GM19467 (cell line): ENCODE results near the gene ATG101.

ENCODE experiments used
- ATAC-seq: cut with Tn5 transposase; IDR thresholded peaks from one replicate; pipeline ENCODE4 v1.9.1; 2021; ENCODE audit warnings: mild to moderate bottlenecking, moderate library complexity; ENCODE audit not compliant: unreplicated experiment

The ATG101 gene

GRCh38 chr12:52076811-52077210 lies 7.0 kb downstream of the ATG101 start:
- ATAC-seq, result no peak

- no peak for ATAC-seq
These were observed 8.5 kb downstream of the ATG101 start for GRCh38 chr12:52078276-52078675.

DNA sequence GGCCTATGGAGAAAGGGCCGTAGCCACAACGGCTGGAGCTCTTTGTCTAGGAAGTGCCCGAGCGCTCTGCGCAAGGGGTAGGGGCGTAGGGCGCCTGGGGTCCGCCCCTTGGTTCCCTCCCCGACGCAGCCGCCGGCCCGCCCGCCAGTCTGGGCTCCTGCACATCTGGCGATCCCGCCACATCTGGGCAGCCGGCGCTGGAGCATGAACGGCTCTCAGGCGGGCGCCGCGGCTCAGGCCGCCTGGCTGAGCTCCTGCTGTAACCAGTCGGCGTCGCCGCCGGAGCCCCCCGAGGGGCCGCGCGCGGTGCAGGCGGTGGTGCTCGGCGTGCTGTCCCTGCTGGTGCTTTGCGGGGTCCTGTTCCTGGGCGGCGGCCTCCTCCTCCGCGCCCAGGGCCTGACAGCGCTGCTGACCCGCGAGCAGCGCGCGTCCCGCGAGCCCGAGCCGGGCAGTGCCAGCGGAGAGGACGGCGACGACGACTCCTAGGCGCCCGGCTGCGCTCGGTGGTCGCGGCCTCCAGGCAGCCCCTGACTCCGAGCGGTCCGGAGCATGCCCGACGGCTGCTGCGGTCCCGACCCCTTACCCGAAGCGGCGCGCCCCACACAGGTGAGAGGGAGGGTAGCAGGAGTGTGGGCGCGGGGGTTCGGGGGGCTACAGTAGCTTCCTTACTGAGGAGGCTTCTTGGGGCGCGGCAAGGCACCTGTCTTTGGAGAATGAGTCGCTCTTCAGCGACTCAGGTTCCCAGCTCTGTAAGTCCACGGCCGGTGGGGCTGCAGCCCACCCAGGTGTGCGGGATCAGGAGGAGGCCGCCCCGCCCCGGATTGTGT lies 10.0 kb downstream of the ATG101 start, which contains the start of gene SMIM41:
Gene SMIM41 (plus strand): TSS at position 129 of the 827 bp plus-strand sequence. CDS start 76 bp downstream, at position 205.
- no peak for ATAC-seq

- no peak for ATAC-seq
These were observed 10.8 kb downstream of the ATG101 start for GRCh38 chr12:52080403-52081251.

GRCh38 chr12:52081263-52081733 lies 11.5 kb downstream of the ATG101 start:
- no peak for ATAC-seq

GRCh38 chr12:52082026-52082668 lies 12.4 kb downstream of the ATG101 start:
- no peak for ATAC-seq

DNA sequence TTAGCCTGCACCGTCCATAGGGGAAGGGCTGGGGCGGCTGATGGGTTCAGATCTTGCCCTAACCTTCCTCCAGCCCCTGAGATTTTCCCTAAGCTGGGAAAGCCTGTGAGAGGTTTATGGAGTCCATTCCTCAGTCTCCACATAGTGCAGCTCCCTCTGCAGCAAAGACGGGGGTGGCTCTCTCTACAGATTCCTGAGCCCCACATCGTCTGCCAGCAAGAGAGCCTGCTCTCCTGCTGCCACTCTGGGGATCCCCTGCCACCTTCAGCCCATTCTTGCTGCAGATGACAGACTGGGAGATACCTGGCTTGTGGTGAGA lies 12.8 kb downstream of the ATG101 start:
- no peak for ATAC-seq

- no peak for ATAC-seq
These were observed 13.3 kb downstream of the ATG101 start for GRCh38 chr12:52082988-52083637.

DNA sequence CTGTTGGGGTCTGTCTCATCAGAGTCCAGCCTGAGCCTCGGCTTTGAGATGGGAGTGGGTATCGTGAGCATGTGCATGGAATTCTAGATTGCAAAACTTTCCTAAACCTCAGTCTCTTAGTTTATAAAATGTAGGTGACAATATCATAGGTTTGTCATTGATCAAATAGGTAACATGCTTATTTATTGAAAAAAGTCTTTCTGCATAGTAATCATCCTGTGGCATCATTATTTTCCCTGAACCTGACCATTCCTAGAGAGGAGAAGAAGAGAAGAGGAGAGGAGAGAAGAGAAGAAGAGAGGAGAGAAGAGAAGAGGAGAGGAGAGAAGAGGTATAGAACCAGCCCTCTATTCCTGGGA lies 13.8 kb downstream of the ATG101 start:
- no peak for ATAC-seq

GRCh38 chr12:52084491-52085231 lies 14.9 kb downstream of the ATG101 start:
- ATAC-seq, result no peak

DNA sequence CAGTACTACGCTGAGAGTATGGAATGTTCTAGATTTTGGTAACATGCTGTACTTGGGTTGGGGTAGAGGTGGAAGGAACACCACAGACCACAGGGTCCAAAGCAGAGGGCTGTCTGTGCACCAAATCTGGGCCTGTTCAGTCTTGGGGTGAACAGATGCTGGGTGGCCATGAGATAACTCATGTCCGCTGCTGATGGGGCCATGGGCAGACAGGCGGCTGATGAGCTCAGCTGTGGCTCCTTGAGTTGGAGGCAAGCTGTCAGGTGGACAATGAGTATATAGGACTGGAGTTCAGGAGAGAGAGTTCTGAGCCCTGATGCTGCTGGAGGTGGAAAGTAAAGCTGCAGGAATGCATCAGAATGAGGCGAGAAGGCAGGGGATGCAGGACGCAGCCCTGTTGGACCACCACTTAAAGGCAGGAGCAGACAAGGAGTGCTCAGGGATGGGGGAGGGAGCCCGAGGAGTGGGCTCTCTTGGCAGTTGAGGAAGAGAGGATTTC lies 16.0 kb downstream of the ATG101 start:
- ATAC-seq, result no peak

DNA sequence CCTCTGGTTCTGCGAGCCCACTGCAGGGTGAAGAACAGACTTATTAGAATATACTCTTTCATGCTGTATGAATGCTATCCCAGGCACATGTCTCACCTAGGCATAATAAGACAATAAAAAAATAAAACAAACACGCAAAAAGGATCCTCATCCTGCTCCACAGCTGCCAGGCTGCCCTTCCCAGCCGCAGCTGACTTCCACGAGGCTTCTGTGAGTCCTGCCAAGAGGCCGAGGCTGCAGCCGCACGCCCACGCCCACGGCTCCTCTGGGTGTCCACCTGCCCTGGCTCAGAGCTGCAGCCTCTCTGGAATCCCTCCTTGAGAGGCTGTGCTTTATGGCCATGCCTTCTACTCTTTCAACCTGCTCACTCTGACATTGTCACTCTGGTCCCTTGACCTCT lies 16.6 kb downstream of the ATG101 start:
- ATAC-seq, result no peak

DNA sequence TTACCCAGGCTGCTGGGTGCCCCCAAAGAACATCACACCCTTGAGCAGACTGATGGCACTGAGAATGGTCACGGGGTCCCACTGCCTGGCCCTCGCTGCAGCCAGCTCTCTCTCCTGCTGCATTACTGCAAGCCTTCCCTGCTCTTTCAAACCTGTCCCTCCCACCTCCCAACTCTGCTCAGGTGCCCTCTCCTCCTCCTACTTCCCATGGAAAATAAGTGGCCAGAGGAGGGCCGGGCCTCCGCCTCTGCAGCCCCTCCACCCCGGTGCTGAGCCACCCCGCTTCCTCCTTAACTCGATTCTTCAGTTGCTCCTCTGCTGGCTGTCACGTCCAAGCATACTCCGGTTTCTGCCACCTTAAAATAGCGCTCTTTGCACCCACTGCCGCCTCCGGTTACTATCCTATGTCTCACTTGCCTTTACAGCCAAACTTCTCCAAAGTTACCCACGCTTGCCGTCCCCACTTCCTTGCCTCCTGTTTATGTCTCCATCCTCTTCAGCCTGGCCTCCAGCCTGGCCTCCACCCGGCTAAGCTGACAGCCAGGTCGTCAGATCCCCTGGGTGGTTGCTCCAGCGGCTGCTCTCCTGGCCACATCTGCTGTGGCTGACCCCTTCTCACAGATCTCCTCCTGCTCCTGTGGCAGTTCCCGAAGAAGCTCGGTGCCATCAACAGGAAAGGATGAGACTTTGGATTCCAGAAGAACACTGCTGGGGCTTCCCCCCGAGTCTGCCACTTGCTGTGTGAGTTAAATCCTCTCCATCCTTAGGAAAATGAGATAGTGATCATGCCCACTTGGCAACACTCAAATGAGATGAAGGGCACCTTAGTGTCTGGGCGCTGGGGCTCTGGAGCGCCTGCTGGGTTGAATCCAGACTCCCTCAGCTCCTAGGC lies 17.4 kb downstream of the ATG101 start:
- no peak for ATAC-seq

DNA sequence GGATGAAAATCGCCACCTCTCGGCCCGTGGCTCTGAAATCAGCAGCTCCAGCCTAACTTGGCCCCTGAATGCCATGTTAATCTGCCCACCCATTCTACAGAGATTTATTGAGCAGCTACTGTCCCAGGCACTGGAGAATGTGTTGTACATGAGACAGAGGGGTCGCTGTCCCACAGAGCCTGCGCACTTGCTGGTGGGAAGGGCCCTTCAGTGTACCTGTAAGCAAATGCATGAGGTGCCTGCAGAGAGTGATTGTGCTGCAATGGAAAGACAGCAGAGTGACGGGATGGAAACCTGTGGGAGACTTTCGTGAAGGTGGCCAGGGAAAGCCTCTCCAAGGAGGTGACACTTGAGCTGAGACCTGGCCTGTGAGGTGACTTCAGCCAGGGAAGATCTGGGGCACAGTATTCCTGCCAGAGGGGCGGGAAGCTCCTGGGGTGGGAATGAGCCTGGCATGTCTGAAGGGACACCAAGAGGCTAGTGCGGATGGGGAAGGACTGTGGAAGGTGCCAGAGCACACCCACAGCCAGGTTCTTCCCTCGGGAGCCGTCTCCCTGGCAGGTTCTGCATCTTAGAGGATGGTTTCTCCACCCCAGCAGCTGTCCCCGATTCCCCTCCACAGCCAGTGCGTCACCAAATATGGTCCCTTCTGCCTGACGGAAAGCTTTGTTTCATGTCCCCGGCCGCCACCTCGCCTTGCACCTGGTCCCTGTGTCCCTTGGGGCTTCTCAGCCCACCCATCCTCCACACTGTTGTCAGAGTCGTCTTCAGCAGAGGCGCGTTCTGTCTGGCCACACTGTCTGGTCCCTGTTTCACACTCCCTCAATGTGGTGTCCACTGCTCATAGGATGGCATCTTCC lies 18.4 kb downstream of the ATG101 start:
- peak; percentile 70 for ATAC-seq

- no peak for ATAC-seq
These were observed 19.7 kb downstream of the ATG101 start for GRCh38 chr12:52089491-52089890.

DNA sequence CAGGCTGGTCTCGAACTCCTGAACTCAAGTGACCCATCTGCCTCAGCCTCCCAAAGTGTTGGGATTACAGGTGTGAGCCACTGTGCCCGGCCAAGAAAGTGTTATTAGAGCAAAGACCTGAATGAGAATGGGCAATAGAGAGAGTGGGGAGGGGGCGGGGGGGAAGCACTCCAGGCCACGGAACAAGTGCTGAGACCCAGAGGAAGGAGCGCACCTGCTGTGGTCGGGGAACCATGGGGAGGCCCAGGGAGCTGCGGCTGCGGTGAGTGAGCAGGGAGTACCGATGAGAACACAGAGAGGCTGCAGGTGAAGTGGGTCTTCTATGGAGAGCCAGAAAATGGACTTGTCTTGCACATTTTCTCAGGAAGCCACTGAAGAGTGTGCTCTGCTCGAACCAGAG lies 20.5 kb downstream of the ATG101 start:
- ATAC-seq, result no peak

- ATAC-seq, result no peak
These were observed 21.3 kb downstream of the ATG101 start for GRCh38 chr12:52091061-52091460.

DNA sequence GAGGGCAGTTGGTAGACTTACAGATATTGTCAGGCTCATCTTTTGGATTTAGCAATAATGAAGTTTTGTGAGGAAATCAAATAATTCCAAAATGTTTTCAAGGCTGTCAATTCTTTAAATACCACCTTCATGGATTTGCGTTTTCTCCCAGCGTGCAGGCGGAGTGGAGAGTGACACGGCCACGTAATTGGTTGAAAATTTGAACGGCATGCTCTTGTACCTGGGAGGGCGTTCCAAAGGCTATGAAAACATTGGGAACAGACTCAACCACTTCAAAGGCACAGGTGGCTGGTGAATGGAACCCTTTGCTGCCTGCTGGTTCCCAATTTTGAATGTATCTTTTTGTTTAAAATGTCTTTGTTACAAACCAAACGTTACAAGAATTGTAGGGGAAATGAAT lies 22.1 kb downstream of the ATG101 start:
- no peak for ATAC-seq
